ENCODE results near the gene AUNIP. TPM values are rescaled to one million over a fixed set of nuclear protein-coding genes. Genes with fewer than 3 reads are reported as not detected.

Gene AUNIP
- polyA plus RNA-seq, 2 of the 4 experiments (the other 2 are of a cell fraction): 6.5 to 8.4 TPM

DNA sequence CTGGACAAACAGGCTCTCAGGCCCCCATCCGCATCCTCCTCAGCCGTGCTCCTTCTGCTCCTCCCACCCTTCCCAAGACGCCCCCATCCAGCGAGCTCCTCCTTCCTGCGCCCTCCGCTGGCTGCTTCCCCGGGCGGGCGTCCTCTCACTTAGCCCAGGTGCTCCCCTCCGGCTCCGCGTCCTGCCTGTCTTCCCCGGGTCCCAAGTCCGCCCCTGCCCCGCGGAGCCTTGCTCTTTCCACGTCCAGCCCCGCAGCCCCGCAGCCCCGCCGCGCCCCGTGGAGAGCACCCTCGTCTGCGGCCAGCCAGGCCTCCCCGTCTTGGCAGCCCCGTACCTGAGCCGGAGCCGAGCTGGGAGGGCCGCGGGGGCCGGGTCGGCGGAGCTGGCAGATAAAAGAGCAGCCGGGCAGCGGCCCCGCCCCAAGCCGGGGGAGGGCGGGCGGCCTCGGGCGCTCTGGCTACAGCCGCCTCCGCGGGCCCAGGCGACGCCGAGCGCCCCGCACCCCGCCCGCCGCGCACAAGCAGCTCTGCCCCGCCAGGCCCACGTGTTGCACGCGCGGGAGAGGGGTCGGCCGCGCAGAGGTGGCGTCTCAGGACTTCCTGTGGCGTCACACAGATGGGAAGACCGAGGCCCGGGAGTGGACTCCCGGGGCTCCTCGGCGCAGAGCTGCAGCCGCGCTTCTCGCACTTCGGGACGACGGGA, 16.0 kb upstream of the AUNIP start, which contains the start of gene PAQR7:
TSS of gene PAQR7 (minus strand) at position 555 of the 702 bp plus-strand sequence. CDS start 11,869 bp downstream, outside the sequence.
- FAIRE-seq (no peak), ATAC-seq (peak; percentile 72 to 80), DNase-seq (ENCODE audit: low read depth in 1 of 2, low spot score in 1 of 2) (peak; percentile 15 to 37)
- no peak for TF ChIP-seq ESRRA (IDR thresholded peaks at IDR 0.05; ENCODE audit: borderline replicate concordance, low read length)
- TF ChIP-seq, protein P1, sequence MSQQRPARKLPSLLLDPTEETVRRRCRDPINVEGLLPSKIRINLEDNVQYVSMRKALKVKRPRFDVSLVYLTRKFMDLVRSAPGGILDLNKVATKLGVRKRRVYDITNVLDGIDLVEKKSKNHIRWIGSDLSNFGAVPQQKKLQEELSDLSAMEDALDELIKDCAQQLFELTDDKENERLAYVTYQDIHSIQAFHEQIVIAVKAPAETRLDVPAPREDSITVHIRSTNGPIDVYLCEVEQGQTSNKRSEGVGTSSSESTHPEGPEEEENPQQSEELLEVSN (IDR thresholded peaks at IDR 0.05; ENCODE audit: borderline replicate concordance, low read depth): peak; percentile 89
- peak; percentile 58; the same call in 1 of the 2 replicates for TF ChIP-seq HOXB5 (CRISPR knock-in tag; IDR thresholded peaks at IDR 0.05)
- no peak for TF ChIP-seq HDAC2 (IDR thresholded peaks at IDR 0.05)
- peak; percentile 23; the same call in 1 of the 2 replicates for TF ChIP-seq POLR2A (IDR thresholded peaks at IDR 0.05; ENCODE audit: low read length)
- TF ChIP-seq, protein P2, sequence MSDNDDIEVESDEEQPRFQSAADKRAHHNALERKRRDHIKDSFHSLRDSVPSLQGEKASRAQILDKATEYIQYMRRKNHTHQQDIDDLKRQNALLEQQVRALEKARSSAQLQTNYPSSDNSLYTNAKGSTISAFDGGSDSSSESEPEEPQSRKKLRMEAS (IDR thresholded peaks at IDR 0.05): peak; percentile 86
- TF ChIP-seq JUN (IDR thresholded peaks at IDR 0.05): 0 out of 5 replicates have a peak, but pooled peaks of 1 of the 2 experiments have one; percentile 16
- no peak for TF ChIP-seq TFCP2L1 (CRISPR knock-in tag; IDR thresholded peaks at IDR 0.05)
- TF ChIP-seq CBX8 (IDR thresholded peaks at IDR 0.05): no peak
- H3K4me1 ChIP-seq: peaks cover 41% of the 10 kb centered on the region
- H3K9me3 ChIP-seq: no peaks in the 10 kb centered on the region
- ChIA-PET POLR2A (interaction anchor here (0.8 to 1.3 kb wide), 3 partner anchors 17 to 38 kb away, joined by 3 to 6 read pairs (median 3); no protein-coding TSS in a partner anchor), CTCF (interaction anchor here (0.6 to 2.1 kb wide), 9 partner anchors 11 to 773 kb away, joined by 3 to 6 read pairs (median 3); no protein-coding TSS in a partner anchor)
- WGBS (ENCODE audit: missing lambda C conversion rate): 26% methylated on average over 13 of the region's 75 CpGs
- peak within 1 kb of the TSS; percentile 89 to 98 for H3K27ac ChIP-seq
- peak within 1 kb of the TSS; percentile 58 for H3K4me3 ChIP-seq
- peak within 1 kb of the TSS; percentile 98 for H3K4me2 ChIP-seq

DNA sequence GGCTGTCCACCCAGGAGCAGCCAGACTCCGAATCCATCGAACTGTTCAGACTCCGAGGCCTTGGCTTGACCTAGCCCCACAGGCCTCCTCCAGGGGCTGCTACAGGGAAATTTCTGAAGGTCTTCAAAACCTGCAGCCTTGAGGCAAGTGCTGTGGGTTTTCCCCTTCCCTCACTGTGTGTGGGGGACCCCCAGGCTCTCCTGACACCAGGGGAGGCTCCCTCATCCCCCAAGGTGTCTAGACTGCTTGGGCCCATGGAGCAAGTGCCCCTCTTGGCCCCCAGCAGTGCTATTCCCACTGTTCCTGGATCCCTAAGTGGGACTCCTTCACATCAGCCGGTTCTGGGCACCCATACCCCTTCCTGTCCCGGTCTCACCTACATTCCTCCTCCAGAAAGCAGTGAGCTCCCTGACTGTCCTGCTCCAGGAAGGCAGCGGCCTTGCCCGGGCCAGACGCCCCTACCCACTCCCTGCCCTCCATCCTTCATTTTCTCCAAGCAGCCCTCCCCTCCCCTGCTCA, 15.4 kb upstream of the AUNIP start:
- WGBS (ENCODE audit: missing lambda C conversion rate): 58% methylated on average over 8 of the region's 8 CpGs
- ATAC-seq (peak; percentile 44 to 65; a peak in 5 of 6 replicates), FAIRE-seq (no peak), DNase-seq (ENCODE audit: low read depth in 1 of 2, low spot score in 1 of 2) (no peak)
- Histone ChIP-seq H3K4me3 (peak overlapping the region; percentile 58), H3K4me2 (peak overlapping the region; percentile 98), H3K4me1 (peaks cover 44% of the 10 kb centered on the region), H3K27ac (peak overlapping the region; percentile 89 to 98), H3K9me3 (no peaks in the 10 kb centered on the region)
- POLR2A ChIA-PET: interaction anchor here (0.8 to 1.3 kb wide), 3 partner anchors 18 to 37 kb away, joined by 3 to 6 read pairs (median 3); no protein-coding TSS in a partner anchor
- CTCF ChIA-PET: interaction anchor here (0.6 to 2.1 kb wide), 9 partner anchors 10 to 773 kb away, joined by 3 to 6 read pairs (median 3); no protein-coding TSS in a partner anchor
- TF ChIP-seq, protein P3, sequence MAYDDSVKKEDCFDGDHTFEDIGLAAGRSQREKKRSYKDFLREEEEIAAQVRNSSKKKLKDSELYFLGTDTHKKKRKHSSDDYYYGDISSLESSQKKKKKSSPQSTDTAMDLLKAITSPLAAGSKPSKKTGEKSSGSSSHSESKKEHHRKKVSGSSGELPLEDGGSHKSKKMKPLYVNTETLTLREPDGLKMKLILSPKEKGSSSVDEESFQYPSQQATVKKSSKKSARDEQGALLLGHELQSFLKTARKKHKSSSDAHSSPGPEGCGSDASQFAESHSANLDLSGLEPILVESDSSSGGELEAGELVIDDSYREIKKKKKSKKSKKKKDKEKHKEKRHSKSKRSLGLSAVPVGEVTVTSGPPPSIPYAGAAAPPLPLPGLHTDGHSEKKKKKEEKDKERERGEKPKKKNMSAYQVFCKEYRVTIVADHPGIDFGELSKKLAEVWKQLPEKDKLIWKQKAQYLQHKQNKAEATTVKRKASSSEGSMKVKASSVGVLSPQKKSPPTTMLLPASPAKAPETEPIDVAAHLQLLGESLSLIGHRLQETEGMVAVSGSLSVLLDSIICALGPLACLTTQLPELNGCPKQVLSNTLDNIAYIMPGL (CRISPR knock-in tag; IDR thresholded peaks at IDR 0.05; ENCODE audit: borderline replicate concordance): no peak
- TF ChIP-seq, protein P4, sequence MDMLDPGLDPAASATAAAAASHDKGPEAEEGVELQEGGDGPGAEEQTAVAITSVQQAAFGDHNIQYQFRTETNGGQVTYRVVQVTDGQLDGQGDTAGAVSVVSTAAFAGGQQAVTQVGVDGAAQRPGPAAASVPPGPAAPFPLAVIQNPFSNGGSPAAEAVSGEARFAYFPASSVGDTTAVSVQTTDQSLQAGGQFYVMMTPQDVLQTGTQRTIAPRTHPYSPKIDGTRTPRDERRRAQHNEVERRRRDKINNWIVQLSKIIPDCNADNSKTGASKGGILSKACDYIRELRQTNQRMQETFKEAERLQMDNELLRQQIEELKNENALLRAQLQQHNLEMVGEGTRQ (IDR thresholded peaks at IDR 0.05): no peak
- TF ChIP-seq JUN (IDR thresholded peaks at IDR 0.05) (no peak), EHF (CRISPR knock-in tag; IDR thresholded peaks at IDR 0.05) (no peak), CBX2 (IDR thresholded peaks at IDR 0.05; ENCODE audit: borderline replicate concordance, low read depth) (no peak), HEYL (CRISPR knock-in tag; IDR thresholded peaks at IDR 0.05) (no peak), NPAS2 (CRISPR knock-in tag; IDR thresholded peaks at IDR 0.05; ENCODE audit: borderline replicate concordance) (no peak), HOXB5 (CRISPR knock-in tag; IDR thresholded peaks at IDR 0.05) (no peak), POLR2AphosphoS2 (conservative IDR thresholded peaks at IDR 0.05; ENCODE audit: low read length) (no peak), HOXB13 (CRISPR knock-in tag; IDR thresholded peaks at IDR 0.05; ENCODE audit: low read depth) (no peak), ZFP36 (IDR thresholded peaks at IDR 0.05; ENCODE audit: borderline replicate concordance, partially characterized antibody) (no peak), CHD4 (IDR thresholded peaks at IDR 0.05; ENCODE audit: borderline replicate concordance) (no peak), ZC3H11A (IDR thresholded peaks at IDR 0.05) (no peak)
- TF ChIP-seq, protein P5, sequence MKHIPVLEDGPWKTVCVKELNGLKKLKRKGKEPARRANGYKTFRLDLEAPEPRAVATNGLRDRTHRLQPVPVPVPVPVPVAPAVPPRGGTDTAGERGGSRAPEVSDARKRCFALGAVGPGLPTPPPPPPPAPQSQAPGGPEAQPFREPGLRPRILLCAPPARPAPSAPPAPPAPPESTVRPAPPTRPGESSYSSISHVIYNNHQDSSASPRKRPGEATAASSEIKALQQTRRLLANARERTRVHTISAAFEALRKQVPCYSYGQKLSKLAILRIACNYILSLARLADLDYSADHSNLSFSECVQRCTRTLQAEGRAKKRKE (CRISPR knock-in tag; IDR thresholded peaks at IDR 0.05; ENCODE audit: low read depth): no peak
- TF ChIP-seq, protein P6, sequence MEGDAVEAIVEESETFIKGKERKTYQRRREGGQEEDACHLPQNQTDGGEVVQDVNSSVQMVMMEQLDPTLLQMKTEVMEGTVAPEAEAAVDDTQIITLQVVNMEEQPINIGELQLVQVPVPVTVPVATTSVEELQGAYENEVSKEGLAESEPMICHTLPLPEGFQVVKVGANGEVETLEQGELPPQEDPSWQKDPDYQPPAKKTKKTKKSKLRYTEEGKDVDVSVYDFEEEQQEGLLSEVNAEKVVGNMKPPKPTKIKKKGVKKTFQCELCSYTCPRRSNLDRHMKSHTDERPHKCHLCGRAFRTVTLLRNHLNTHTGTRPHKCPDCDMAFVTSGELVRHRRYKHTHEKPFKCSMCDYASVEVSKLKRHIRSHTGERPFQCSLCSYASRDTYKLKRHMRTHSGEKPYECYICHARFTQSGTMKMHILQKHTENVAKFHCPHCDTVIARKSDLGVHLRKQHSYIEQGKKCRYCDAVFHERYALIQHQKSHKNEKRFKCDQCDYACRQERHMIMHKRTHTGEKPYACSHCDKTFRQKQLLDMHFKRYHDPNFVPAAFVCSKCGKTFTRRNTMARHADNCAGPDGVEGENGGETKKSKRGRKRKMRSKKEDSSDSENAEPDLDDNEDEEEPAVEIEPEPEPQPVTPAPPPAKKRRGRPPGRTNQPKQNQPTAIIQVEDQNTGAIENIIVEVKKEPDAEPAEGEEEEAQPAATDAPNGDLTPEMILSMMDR (IDR thresholded peaks at IDR 0.05): no peak
- TF ChIP-seq, protein P7, sequence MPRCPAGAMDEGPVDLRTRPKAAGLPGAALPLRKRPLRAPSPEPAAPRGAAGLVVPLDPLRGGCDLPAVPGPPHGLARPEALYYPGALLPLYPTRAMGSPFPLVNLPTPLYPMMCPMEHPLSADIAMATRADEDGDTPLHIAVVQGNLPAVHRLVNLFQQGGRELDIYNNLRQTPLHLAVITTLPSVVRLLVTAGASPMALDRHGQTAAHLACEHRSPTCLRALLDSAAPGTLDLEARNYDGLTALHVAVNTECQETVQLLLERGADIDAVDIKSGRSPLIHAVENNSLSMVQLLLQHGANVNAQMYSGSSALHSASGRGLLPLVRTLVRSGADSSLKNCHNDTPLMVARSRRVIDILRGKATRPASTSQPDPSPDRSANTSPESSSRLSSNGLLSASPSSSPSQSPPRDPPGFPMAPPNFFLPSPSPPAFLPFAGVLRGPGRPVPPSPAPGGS (IDR thresholded peaks at IDR 0.05): no peak

Measured in A549 (cell line).